ELF-1 (cell line): ENCODE results near the gene RPL13.
"Not testable (repeated sequence)": the region's sequence is repeated elsewhere in the genome, so short reads cannot be mapped to it uniquely, and the experiment has no call there.

Experiments
- DNase-seq: peaks from one replicate; pipeline ENCODE4 v3.0.0-alpha.2; 2016; ENCODE audit warnings: low read depth, low spot score

Gene RPL13

GRCh38 chr16:89562939-89563338 is 2.5 kb downstream of the RPL13 start:
- no peak for DNase-seq

GRCh38 chr16:89563639-89564392 is 3.3 kb downstream of the RPL13 start:
- DNase-seq = no peak

- peak; percentile 51 for DNase-seq
Measured at GRCh38 chr16:89564476-89565255, 4.2 kb downstream of the RPL13 start.

- peak; percentile 79 for DNase-seq
Measured at GRCh38 chr16:89565256-89565505, 4.7 kb downstream of the RPL13 start.

- peak; percentile 83 for DNase-seq
Measured at GRCh38 chr16:89565506-89566372, 5.3 kb downstream of the RPL13 start.

- DNase-seq = no peak
Measured at GRCh38 chr16:89567656-89568594, 7.4 kb downstream of the RPL13 start.

- DNase-seq = no peak
Measured at GRCh38 chr16:89569506-89570341, 9.2 kb downstream of the RPL13 start.

GRCh38 chr16:89570342-89570923 is 10.0 kb downstream of the RPL13 start:
- DNase-seq = no peak

- not testable (repeated sequence) for DNase-seq
Measured at GRCh38 chr16:89570983-89571598, 10.6 kb downstream of the RPL13 start.

GRCh38 chr16:89571636-89572035 is 11.2 kb downstream of the RPL13 start:
- DNase-seq = no peak

GRCh38 chr16:89572073-89572484 is 11.6 kb downstream of the RPL13 start:
- DNase-seq = no peak

- no peak for DNase-seq
Measured at GRCh38 chr16:89572485-89573205, 12.2 kb downstream of the RPL13 start.

GRCh38 chr16:89573826-89574680 is 13.6 kb downstream of the RPL13 start:
- DNase-seq = peak; percentile 83

GRCh38 chr16:89574681-89575246 is 14.3 kb downstream of the RPL13 start:
- DNase-seq = peak; percentile 88

GRCh38 chr16:89575247-89576152 is 15.0 kb downstream of the RPL13 start, which contains the start of gene CPNE7:
TSS of gene CPNE7 (plus strand) at chr16:89575758. CDS start at chr16:89575898, 140 bp downstream.
- DNase-seq = no peak
